K562 (cell line): ENCODE measurements around the gene TUBB6. TPM values are rescaled to one million over a fixed set of nuclear protein-coding genes. Genes with fewer than 3 reads are reported as not detected.
A peak's percentile ranks its signal among the peaks of the same experiment; 100 is the strongest.

Experiments
- ATAC-seq: fragments of 200-7000 bp; cut with Tn5 transposase; 3 replicates; pipeline ENCODE4 v1.9.1; 2020; ENCODE audit warnings: moderate library complexity
- BruUV-seq: library from RNA; stranded (reverse); fragments of 400-500 nt; replicated peaks from 2 replicates; lab custom pipeline; 2021; lab: Mats Ljungman, UMichigan
- CTCF ChIA-PET: fragments of 300-600 bp; formaldehyde crosslinking; extraction: SDS; loops from one replicate; lab custom pipeline; 2021; ENCODE audit warnings: low intra/inter-chr PET ratio; lab: Yijun Ruan, JAX
- POLR2A ChIA-PET: fragments of 300-600, 350-650 bp; sonication (Branson Sonifier 250); formaldehyde crosslinking; extraction: SDS; loops from one replicate; lab custom pipeline; 2021; ENCODE audit warnings: antibody characterized with exemption, inconsistent platforms; lab: Yijun Ruan, JAX
- DNase-seq, 4 experiments: peaks; one replicate each; pipeline versions ENCODE4 v3.0.0 to v3.0.0-alpha.2; 2011 to 2018; ENCODE audit warnings: low spot score in 3 of 4, mixed read lengths in 3 of 4; ENCODE audit errors: extremely low read depth in 1 of 4
- FAIRE-seq: peaks from 2 replicates; lab custom pipeline; 2011; peaks lifted over from hg19 to GRCh38; lab: Jason Lieb, UNC
- H2AFZ ChIP-seq: 2 replicates; pipeline ENCODE4 v1.6.0; 2011; ENCODE audit warnings: low read depth, low read length, control low read depth, inconsistent platforms
- H3K27ac ChIP-seq: fragments of 200-600 bp; 3 replicates; pipeline ENCODE4 v1.8.0; 2011; ENCODE audit warnings: low read depth, mild to moderate bottlenecking, control low read depth, inconsistent platforms, low read length, moderate library complexity, mixed read lengths; ENCODE audit errors: extremely low read depth
- H3K27me3 ChIP-seq, 2 experiments: fragments of 300-600 bp in 1 of 2; 2 replicates in 1 of 2; 3 replicates in 1 of 2; pipeline versions ENCODE4 v1.6.0 to v1.8.0; 2011; ENCODE audit warnings: inconsistent platforms in 2 of 2, low read length in 2 of 2, mild to moderate bottlenecking in 1 of 2, mixed read lengths in 1 of 2, moderate library complexity in 1 of 2; ENCODE audit not compliant: control insufficient read depth in 2 of 2, insufficient read depth in 2 of 2
- H3K36me3 ChIP-seq: fragments of 300-600 bp; 3 replicates; pipeline ENCODE4 v1.8.0; 2011; ENCODE audit warnings: mild to moderate bottlenecking, low read length, inconsistent platforms; ENCODE audit not compliant: control insufficient read depth, insufficient read depth
- H3K4me1 ChIP-seq, 2 experiments: fragments of 200-600 bp in 1 of 2; replicated peaks in 1 of 2; 2 replicates in 1 of 2; 3 replicates in 1 of 2; pipeline versions ENCODE4 v1.5.1 to v1.8.0; 2011; ENCODE audit warnings: inconsistent platforms in 2 of 2, low read length in 2 of 2, mild to moderate bottlenecking in 1 of 2, mixed read lengths in 1 of 2, moderate library complexity in 1 of 2; ENCODE audit not compliant: control insufficient read depth in 2 of 2, insufficient read depth in 2 of 2
- H3K4me2 ChIP-seq: 2 replicates; pipeline ENCODE4 v1.6.1; 2011; ENCODE audit warnings: low read length, control low read depth, inconsistent platforms, mixed read lengths; ENCODE audit not compliant: insufficient read depth
- H3K4me3 ChIP-seq: fragments of 200-600 bp; sonication (generic), shearing (Covaris generic); 2 replicates; pipeline ENCODE4 v1.5.1; 2016; ENCODE audit warnings: control low read depth, inconsistent platforms
- H3K79me2 ChIP-seq: fragments of 200-600 bp; 3 replicates; pipeline ENCODE4 v1.8.0; 2011; ENCODE audit warnings: low read length, inconsistent platforms; ENCODE audit not compliant: control insufficient read depth, insufficient read depth
- H3K9ac ChIP-seq, 2 experiments: 2 replicates each; pipeline versions ENCODE4 v1.6.0 to v1.6.1; 2011; ENCODE audit warnings: low read depth in 2 of 2, low read length in 2 of 2, control low read depth in 1 of 2, inconsistent platforms in 1 of 2, mild to moderate bottlenecking in 1 of 2, mixed read lengths in 1 of 2; ENCODE audit not compliant: insufficient read depth in 1 of 2
- H3K9me1 ChIP-seq: one replicate; pipeline ENCODE4 v1.6.0; 2011; ENCODE audit warnings: inconsistent platforms, mild to moderate bottlenecking, low read length, moderate library complexity; ENCODE audit not compliant: control insufficient read depth, insufficient read depth
- H3K9me3 ChIP-seq: replicated peaks from 2 replicates; pipeline ENCODE4 v1.5.1; 2011; ENCODE audit warnings: low read depth, low read length, inconsistent platforms; ENCODE audit not compliant: control insufficient read depth, insufficient read depth
- H4K20me1 ChIP-seq: replicated peaks from 2 replicates; pipeline ENCODE4 v1.6.1; 2011; ENCODE audit warnings: low read length, inconsistent platforms, mixed read lengths; ENCODE audit not compliant: control insufficient read depth, insufficient read depth
- MEIS2 ChIP-seq: fragments of 450-650 bp; IDR thresholded peaks from 2 replicates; pipeline ENCODE4 v1.6.1; 2014; ENCODE audit warnings: mild to moderate bottlenecking; ENCODE audit not compliant: partially characterized antibody
- NR0B1 ChIP-seq: fragments of 450-650 bp; IDR thresholded peaks from one replicate; pipeline ENCODE4 v1.6.1; 2018; ENCODE audit warnings: mild to moderate bottlenecking, moderate library complexity; ENCODE audit not compliant: partially characterized antibody
- PBX2 ChIP-seq, 2 experiments: IDR thresholded peaks in 1 of 2; conservative IDR thresholded peaks in 1 of 2; 2 replicates each; pipeline ENCODE4 v1.6.1; 2016; ENCODE audit warnings: low read depth in 2 of 2, mild to moderate bottlenecking in 1 of 2, missing compliant biosample characterization in 1 of 2, missing genetic modification characterization in 1 of 2, moderate library complexity in 1 of 2
- PKNOX1 ChIP-seq: fragments of 450-650 bp; IDR thresholded peaks from 2 replicates; pipeline ENCODE4 v1.6.1; 2016
- ZBTB7A ChIP-seq: IDR thresholded peaks from 2 replicates; pipeline ENCODE4 v1.6.1; 2011; ENCODE audit warnings: low read depth, mild to moderate bottlenecking, low read length, moderate library complexity, borderline replicate concordance; ENCODE audit not compliant: control insufficient read depth
- ZNF347 ChIP-seq: fragments of 450-650 bp; formaldehyde crosslinking; IDR thresholded peaks from 2 replicates; pipeline ENCODE4 v1.4.0; 2020; ENCODE audit warnings: low read depth, mild to moderate bottlenecking, moderate library complexity
- ZNF644 ChIP-seq: fragments of 200-800 bp; sonication (Bioruptor generic); IDR thresholded peaks from 2 replicates; pipeline ENCODE4 v1.6.1; 2016; ENCODE audit warnings: low read depth, missing genetic modification characterization, missing compliant biosample characterization
- WGBS: fragments of 100-300 bp; shearing (Covaris generic); methylation state at CpG from one replicate; pipeline ENCODE4 v1.1.6; 2016; ENCODE audit warnings: low coverage, mixed read lengths; ENCODE audit not compliant: insufficient coverage; ENCODE audit errors: missing lambda C conversion rate; 5-methylcytosine and 5-hydroxymethylcytosine counted together
- in situ Hi-C: fragments of 300-500 bp; cut with MboI; formaldehyde crosslinking; loops from 4 replicates; pipeline ENCODE4 v1.15.0; 2018; ENCODE audit warnings: inconsistent platforms, mixed read lengths
- intact Hi-C: fragments of 100-400 bp; cut with micrococcal nuclease; formaldehyde crosslinking; loops from 2 replicates; pipeline ENCODE4 v1.14.2; 2022
- polyA plus RNA-seq, 8 experiments: library from polyadenylated mRNA; depleted of rRNA in 4 of 8; stranded (reverse) in 5 of 8; unstranded in 3 of 8; fragments of >200 nt; fragmentation: Nextera tagmentation in 2 of 8; fragmentation: Illumina TruSeq in 1 of 8; extraction: Ambion mirVana in 2 of 8; extraction: Trizol in 1 of 8; gene quantifications; 2 replicates each; pipeline versions ENCODE4 v1.2.1 to v1.2.3, GENCODE V29; 2011 to 2014; ENCODE audit warnings: inconsistent platforms in 1 of 8, missing spikeins in 1 of 8
- total RNA-seq, 7 experiments: library from RNA; depleted of rRNA in 6 of 7; stranded (reverse); fragments of >200 nt in 6 of 7; fragmentation: Illumina TruSeq in 2 of 7; extraction: Trizol in 2 of 7; gene quantifications; 2 replicates each; pipeline versions ENCODE4 v1.2.1 to v1.2.3, GENCODE V29; 2011 to 2021; ENCODE audit warnings: low replicate concordance in 1 of 7
- TF ChIP-seq, protein P1 (sequence below): sonication (generic); formaldehyde crosslinking; IDR thresholded peaks from 2 replicates; pipeline ENCODE4 v1.9.0; 2022; ENCODE audit warnings: mild to moderate bottlenecking, missing genetic modification reagents
- TF ChIP-seq, protein P2 (sequence below): fragments of 450-650 bp; IDR thresholded peaks from 2 replicates; pipeline ENCODE4 v1.6.1; 2017; ENCODE audit warnings: antibody characterized with exemption, mild to moderate bottlenecking

Gene TUBB6
- total and polyA plus RNA-seq, 9 of the 15 experiments (the other 6 are each of a cell fraction or from before 2014, with no cell fraction given) = 43.9 to 404 (median 81.1) TPM

DNA sequence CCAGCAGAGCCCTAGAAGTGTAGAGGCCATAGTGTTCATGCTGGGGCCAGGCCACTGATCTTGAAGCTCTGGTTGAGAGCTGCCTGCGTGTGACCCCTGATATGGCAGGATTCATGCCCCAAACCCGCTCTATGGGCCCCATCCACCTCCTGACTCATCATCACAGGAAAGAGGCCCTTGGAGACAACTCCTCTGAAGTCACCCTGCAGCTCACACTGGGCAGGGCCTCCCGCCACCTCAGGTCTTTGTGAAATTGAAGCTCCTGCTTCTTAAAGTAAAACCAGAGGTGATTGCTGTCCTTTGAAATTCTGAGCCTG lies 12.0 kb upstream of the TUBB6 start (continued):
- TF ChIP-seq, protein P1, sequence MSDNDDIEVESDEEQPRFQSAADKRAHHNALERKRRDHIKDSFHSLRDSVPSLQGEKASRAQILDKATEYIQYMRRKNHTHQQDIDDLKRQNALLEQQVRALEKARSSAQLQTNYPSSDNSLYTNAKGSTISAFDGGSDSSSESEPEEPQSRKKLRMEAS = peak; percentile 61; the same call in 1 of the 2 replicates
- TF ChIP-seq, protein P2, sequence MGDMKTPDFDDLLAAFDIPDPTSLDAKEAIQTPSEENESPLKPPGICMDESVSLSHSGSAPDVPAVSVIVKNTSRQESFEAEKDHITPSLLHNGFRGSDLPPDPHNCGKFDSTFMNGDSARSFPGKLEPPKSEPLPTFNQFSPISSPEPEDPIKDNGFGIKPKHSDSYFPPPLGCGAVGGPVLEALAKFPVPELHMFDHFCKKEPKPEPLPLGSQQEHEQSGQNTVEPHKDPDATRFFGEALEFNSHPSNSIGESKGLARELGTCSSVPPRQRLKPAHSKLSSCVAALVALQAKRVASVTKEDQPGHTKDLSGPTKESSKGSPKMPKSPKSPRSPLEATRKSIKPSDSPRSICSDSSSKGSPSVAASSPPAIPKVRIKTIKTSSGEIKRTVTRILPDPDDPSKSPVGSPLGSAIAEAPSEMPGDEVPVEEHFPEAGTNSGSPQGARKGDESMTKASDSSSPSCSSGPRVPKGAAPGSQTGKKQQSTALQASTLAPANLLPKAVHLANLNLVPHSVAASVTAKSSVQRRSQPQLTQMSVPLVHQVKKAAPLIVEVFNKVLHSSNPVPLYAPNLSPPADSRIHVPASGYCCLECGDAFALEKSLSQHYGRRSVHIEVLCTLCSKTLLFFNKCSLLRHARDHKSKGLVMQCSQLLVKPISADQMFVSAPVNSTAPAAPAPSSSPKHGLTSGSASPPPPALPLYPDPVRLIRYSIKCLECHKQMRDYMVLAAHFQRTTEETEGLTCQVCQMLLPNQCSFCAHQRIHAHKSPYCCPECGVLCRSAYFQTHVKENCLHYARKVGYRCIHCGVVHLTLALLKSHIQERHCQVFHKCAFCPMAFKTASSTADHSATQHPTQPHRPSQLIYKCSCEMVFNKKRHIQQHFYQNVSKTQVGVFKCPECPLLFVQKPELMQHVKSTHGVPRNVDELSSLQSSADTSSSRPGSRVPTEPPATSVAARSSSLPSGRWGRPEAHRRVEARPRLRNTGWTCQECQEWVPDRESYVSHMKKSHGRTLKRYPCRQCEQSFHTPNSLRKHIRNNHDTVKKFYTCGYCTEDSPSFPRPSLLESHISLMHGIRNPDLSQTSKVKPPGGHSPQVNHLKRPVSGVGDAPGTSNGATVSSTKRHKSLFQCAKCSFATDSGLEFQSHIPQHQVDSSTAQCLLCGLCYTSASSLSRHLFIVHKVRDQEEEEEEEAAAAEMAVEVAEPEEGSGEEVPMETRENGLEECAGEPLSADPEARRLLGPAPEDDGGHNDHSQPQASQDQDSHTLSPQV = peak; percentile 88

DNA sequence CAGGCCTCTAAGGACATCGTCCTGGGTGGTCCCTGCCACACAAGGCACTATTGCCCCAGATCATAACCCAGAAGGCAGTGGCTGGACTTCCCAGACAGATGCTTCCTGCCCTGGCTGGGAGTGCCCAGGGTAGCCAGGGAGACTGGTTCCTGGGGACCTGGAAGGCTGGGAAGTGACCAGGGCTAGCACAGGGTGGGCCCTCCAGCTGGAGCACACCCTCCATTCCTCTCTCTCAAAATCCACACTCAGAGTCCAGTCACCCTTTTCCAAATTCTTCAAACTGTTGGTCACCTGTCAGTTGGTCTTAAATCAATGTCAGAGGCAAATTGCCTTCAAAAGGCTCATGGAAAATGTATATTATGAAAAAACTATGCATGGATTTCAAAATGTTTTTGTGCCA lies 11.6 kb upstream of the TUBB6 start:
- Histone ChIP-seq H3K4me2 (0 out of 2 replicates have a peak overlapping the region, but pooled peaks have one; percentile 21), H3K4me3 (no peak overlapping the region), H3K4me1 (peaks cover 17 to 21% of the 10 kb centered on the region in 2 experiments; a peak in 4 of 5 replicates), H3K9me1 (no peaks in the 10 kb centered on the region), H3K36me3 (no peaks in the 10 kb centered on the region), H4K20me1 (no peaks in the 10 kb centered on the region), H3K79me2 (no peaks in the 10 kb centered on the region), H3K9me3 (no peaks in the 10 kb centered on the region), H3K9ac (peak overlapping the region; percentile 13 to 46; a peak in 1 of 4 replicates), H2AFZ (peak overlapping the region; percentile 84), H3K27ac (peak overlapping the region; percentile 4; the same call in 1 of the 3 replicates), H3K27me3 (no peaks in the 10 kb centered on the region)
- BruUV-seq = no TSS peak
- in situ Hi-C loops = no loop called here
- TF ChIP-seq NR0B1 (no peak), ZBTB7A (0 out of 2 replicates have a peak, but pooled peaks have one; percentile 17), ZNF347 (CRISPR knock-in tag) (no peak), PBX2 (CRISPR knock-in tag; IDR thresholded peaks at IDR 0.05; ENCODE audit: low read depth) (no peak), PBX2 (tag; conservative IDR thresholded peaks at IDR 0.05; ENCODE audit: low read depth) (peak; percentile 69), ZNF644 (tag) (0 out of 2 replicates have a peak, but pooled peaks have one; percentile 37), PKNOX1 (peak; percentile 77), MEIS2 (peak; percentile 83)
- POLR2A ChIA-PET = interaction anchor here (0.7 to 4.2 kb wide), 4 partner anchors 10 to 54 kb away, joined by 3 to 14 read pairs (median 4); no protein-coding TSS in a partner anchor
- no peak for DNase-seq
- CTCF ChIA-PET = no interaction called here
- intact Hi-C loops = no loop called here
- peak; percentile 18 for ATAC-seq
- WGBS = 58% methylated on average over 1 of the region's 1 CpG
- no peak for FAIRE-seq
